ENCODE data around the gene RBM8A. TPM values are rescaled to one million over a fixed set of nuclear protein-coding genes. Genes with fewer than 3 reads are reported as not detected.

The RBM8A gene
- total and polyA plus RNA-seq, 4 donors: 48.8 to 66.2 (median 57.5) TPM

- no peak for TF ChIP-seq TAF1 (conservative IDR thresholded peaks at IDR 0.05)
- TF ChIP-seq RXRA (IDR thresholded peaks at IDR 0.05): no peak
- TF ChIP-seq RAD21 (IDR thresholded peaks at IDR 0.05): no peak
- no peak for TF ChIP-seq ATF3 (IDR thresholded peaks at IDR 0.05)
- TF ChIP-seq, protein P1, sequence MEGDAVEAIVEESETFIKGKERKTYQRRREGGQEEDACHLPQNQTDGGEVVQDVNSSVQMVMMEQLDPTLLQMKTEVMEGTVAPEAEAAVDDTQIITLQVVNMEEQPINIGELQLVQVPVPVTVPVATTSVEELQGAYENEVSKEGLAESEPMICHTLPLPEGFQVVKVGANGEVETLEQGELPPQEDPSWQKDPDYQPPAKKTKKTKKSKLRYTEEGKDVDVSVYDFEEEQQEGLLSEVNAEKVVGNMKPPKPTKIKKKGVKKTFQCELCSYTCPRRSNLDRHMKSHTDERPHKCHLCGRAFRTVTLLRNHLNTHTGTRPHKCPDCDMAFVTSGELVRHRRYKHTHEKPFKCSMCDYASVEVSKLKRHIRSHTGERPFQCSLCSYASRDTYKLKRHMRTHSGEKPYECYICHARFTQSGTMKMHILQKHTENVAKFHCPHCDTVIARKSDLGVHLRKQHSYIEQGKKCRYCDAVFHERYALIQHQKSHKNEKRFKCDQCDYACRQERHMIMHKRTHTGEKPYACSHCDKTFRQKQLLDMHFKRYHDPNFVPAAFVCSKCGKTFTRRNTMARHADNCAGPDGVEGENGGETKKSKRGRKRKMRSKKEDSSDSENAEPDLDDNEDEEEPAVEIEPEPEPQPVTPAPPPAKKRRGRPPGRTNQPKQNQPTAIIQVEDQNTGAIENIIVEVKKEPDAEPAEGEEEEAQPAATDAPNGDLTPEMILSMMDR (IDR thresholded peaks at IDR 0.05; ENCODE audit: low read depth, low read length, missing input control): no peak
- no peak for TF ChIP-seq SP1 (IDR thresholded peaks at IDR 0.05)
- TF ChIP-seq EGR1 (IDR thresholded peaks at IDR 0.05; ENCODE audit: low read depth in 2 of 2): no peak
- no peak for TF ChIP-seq HNF4G (IDR thresholded peaks at IDR 0.05)
- TF ChIP-seq ZBTB33 (IDR thresholded peaks at IDR 0.05): no peak
- Histone ChIP-seq H3K27ac (ENCODE audit: low read depth in 1 of 2, low read length in 2 of 2) (no peak overlapping the region), H3K27me3 (ENCODE audit: control insufficient read depth in 4 of 4, insufficient read depth in 4 of 4, low read length in 3 of 4) (peaks cover 0 to 5% (median 0%) of the 10 kb centered on the region in 4 donors), H3K4me3 (ENCODE audit: low read depth in 1 of 3, low read length in 3 of 3) (no peak overlapping the region), H3K4me1 (ENCODE audit: control insufficient read depth in 4 of 4, insufficient read depth in 4 of 4, low read length in 3 of 4) (peaks cover 0 to 16% (median 10%) of the 10 kb centered on the region in 4 donors), H3K9me3 (ENCODE audit: control insufficient read depth in 4 of 4, low read length in 3 of 4) (no peaks in the 10 kb centered on the region), H3K36me3 (ENCODE audit: control insufficient read depth in 4 of 4, insufficient read depth in 3 of 4, low read depth in 1 of 4, low read length in 3 of 4) (no peaks in the 10 kb centered on the region), H3K9ac (ENCODE audit: low read depth in 1 of 2, low read length in 2 of 2) (no peak overlapping the region)
- no peak for DNase-seq (ENCODE audit: low spot score)
- 95% methylated on average over 12 of the region's 12 CpGs for WGBS
Measured at GRCh38 chr1:145874646-145875045, 52.6 kb downstream of the RBM8A start.

GRCh38 chr1:145871994-145872924 is 55.0 kb downstream of the RBM8A start:
- Histone ChIP-seq H3K27ac (ENCODE audit: low read depth in 1 of 2, low read length in 2 of 2) (peak overlapping the region; percentile 29 to 58), H3K36me3 (ENCODE audit: control insufficient read depth in 4 of 4, insufficient read depth in 3 of 4, low read depth in 1 of 4, low read length in 3 of 4) (no peaks in the 10 kb centered on the region), H3K9ac (ENCODE audit: low read depth in 1 of 2, low read length in 2 of 2) (peak overlapping the region; percentile 42 to 67), H3K4me3 (ENCODE audit: low read depth in 1 of 3, low read length in 3 of 3) (peak overlapping the region; percentile 57 to 77 (median 65)), H3K9me3 (ENCODE audit: control insufficient read depth in 4 of 4, low read length in 3 of 4) (no peaks in the 10 kb centered on the region), H3K4me1 (ENCODE audit: control insufficient read depth in 4 of 4, insufficient read depth in 4 of 4, low read length in 3 of 4) (peaks cover 0 to 16% (median 10%) of the 10 kb centered on the region in 4 donors), H3K27me3 (ENCODE audit: control insufficient read depth in 4 of 4, insufficient read depth in 4 of 4, low read length in 3 of 4) (peaks cover 0 to 5% (median 0%) of the 10 kb centered on the region in 4 donors)
- TF ChIP-seq, protein P1 (IDR thresholded peaks at IDR 0.05; ENCODE audit: low read depth, low read length, missing input control): no peak
- no peak for TF ChIP-seq FOXA1 (IDR thresholded peaks at IDR 0.05)
- no peak for TF ChIP-seq ZBTB33 (IDR thresholded peaks at IDR 0.05)
- TF ChIP-seq, protein P2, sequence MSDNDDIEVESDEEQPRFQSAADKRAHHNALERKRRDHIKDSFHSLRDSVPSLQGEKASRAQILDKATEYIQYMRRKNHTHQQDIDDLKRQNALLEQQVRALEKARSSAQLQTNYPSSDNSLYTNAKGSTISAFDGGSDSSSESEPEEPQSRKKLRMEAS (IDR thresholded peaks at IDR 0.05): no peak
- no peak for TF ChIP-seq RXRA (IDR thresholded peaks at IDR 0.05)
- no peak for TF ChIP-seq HNF4A (conservative IDR thresholded peaks at IDR 0.05)
- TF ChIP-seq HNF4G (IDR thresholded peaks at IDR 0.05): no peak
- no peak for TF ChIP-seq JUND (IDR thresholded peaks at IDR 0.05)
- TF ChIP-seq RAD21 (IDR thresholded peaks at IDR 0.05): no peak
- TF ChIP-seq TAF1 (conservative IDR thresholded peaks at IDR 0.05): no peak
- TF ChIP-seq GABPA (IDR thresholded peaks at IDR 0.05 in 1 of 2, conservative IDR thresholded peaks at IDR 0.05 in 1 of 2): no peak
- no peak for TF ChIP-seq EGR1 (IDR thresholded peaks at IDR 0.05; ENCODE audit: low read depth in 2 of 2)
- WGBS: 15% methylated on average over 47 of the region's 47 CpGs
- no peak for DNase-seq (ENCODE audit: low spot score)
